ENCODE measurements around the gene NR4A3. TPM values are rescaled to one million over a fixed set of nuclear protein-coding genes. Genes with fewer than 3 reads are reported as not detected.

The NR4A3 gene
- total and polyA plus RNA-seq, 9 of the 15 experiments (the other 6 are each of a cell fraction or from before 2014, with no cell fraction given): 0.04 to 0.07 TPM; not detected in 7

- no peak for TF ChIP-seq TAF15 (IDR thresholded peaks at IDR 0.05; ENCODE audit: low read depth, low read length)
- TF ChIP-seq PML (IDR thresholded peaks at IDR 0.05; ENCODE audit: low read length): no peak; the same call in none of the 2 replicates
- no peak for TF ChIP-seq ZNF449 (CRISPR knock-in tag; IDR thresholded peaks at IDR 0.05)
- no peak for TF ChIP-seq MECOM (CRISPR knock-in tag; IDR thresholded peaks at IDR 0.05)
- peak; percentile 58; the same call in 1 of the 2 replicates for TF ChIP-seq ATF3 (IDR thresholded peaks at IDR 0.05)
- TF ChIP-seq ATF3 (CRISPR knock-in tag; conservative IDR thresholded peaks at IDR 0.05): 0 out of 2 replicates have a peak, but pooled peaks have one; percentile 68
- TF ChIP-seq ZFPM2 (CRISPR knock-in tag; IDR thresholded peaks at IDR 0.05): no peak
- TF ChIP-seq ZNF785 (CRISPR knock-in tag; IDR thresholded peaks at IDR 0.05): no peak
- TF ChIP-seq ATF4 (CRISPR knock-in tag; IDR thresholded peaks at IDR 0.05): 0 out of 2 replicates have a peak, but pooled peaks have one; percentile 12
- TF ChIP-seq BRF2 (IDR thresholded peaks at IDR 0.05; ENCODE audit: borderline replicate concordance, insufficient read depth, insufficient read length): no peak
- peak; percentile 58; the same call in 1 of the 2 replicates for TF ChIP-seq ETV1 (tag; conservative IDR thresholded peaks at IDR 0.05; ENCODE audit: low read depth)
- TF ChIP-seq CREB3L1 (IDR thresholded peaks at IDR 0.05; ENCODE audit: borderline replicate concordance, low read depth): 0 out of 2 replicates have a peak, but pooled peaks have one; percentile 34
- peak in 1 of 2 experiments; percentile 43; a peak in 2 of 4 replicates for TF ChIP-seq RCOR1 (IDR thresholded peaks at IDR 0.05; ENCODE audit: borderline replicate concordance in 1 of 2, low read depth in 2 of 2, low read length in 2 of 2)
- TF ChIP-seq MYBL2 (IDR thresholded peaks at IDR 0.05; ENCODE audit: low read depth): no peak
- no peak for TF ChIP-seq MYBL2 (CRISPR knock-in tag; IDR thresholded peaks at IDR 0.05; ENCODE audit: borderline replicate concordance)
- TF ChIP-seq ZSCAN32 (CRISPR knock-in tag; IDR thresholded peaks at IDR 0.05): no peak
- 0 out of 2 replicates have a peak, but pooled peaks have one; percentile 17 for TF ChIP-seq ZFP1 (CRISPR knock-in tag; IDR thresholded peaks at IDR 0.05)
- no peak for TF ChIP-seq POLR3A (IDR thresholded peaks at IDR 0.05; ENCODE audit: borderline replicate concordance, extremely low read depth, insufficient read depth, insufficient read length)
- TF ChIP-seq GABPB2 (CRISPR knock-in tag; conservative IDR thresholded peaks at IDR 0.05): no peak
- TF ChIP-seq TOE1 (IDR thresholded peaks at IDR 0.05; ENCODE audit: borderline replicate concordance): peak; percentile 40; the same call in 1 of the 2 replicates
- TF ChIP-seq TOE1 (CRISPR knock-in tag; IDR thresholded peaks at IDR 0.05; ENCODE audit: borderline replicate concordance, low read depth): no peak
- peak; percentile 37; the same call in 1 of the 2 replicates for TF ChIP-seq GATAD2A (IDR thresholded peaks at IDR 0.05)
Measured at GRCh38 chr9:99819123-99819855, 2.4 kb upstream of the NR4A3 start (continued).
